Superior temporal gyrus (tissue), 1 donor: ENCODE measurements around the gene KCNE4.

ENCODE experiments used
- DNase-seq: peaks from one replicate; pipeline ENCODE4 v3.0.0-alpha.2; 2016; ENCODE audit errors: extremely low spot score

The KCNE4 gene

GRCh38 chr2:223051693-223052289 is at the start of gene KCNE4:
Gene KCNE4 (plus strand): TSS chr2:223052190. CDS start chr2:223052831, 641 bp downstream.
- peak; percentile 32 for DNase-seq

GRCh38 chr2:223003191-223003590 is 48.8 kb upstream of the KCNE4 start:
- DNase-seq, result no peak

GRCh38 chr2:223005496-223005895 is 46.5 kb upstream of the KCNE4 start:
- DNase-seq, result no peak

GRCh38 chr2:223007531-223007930 is 44.5 kb upstream of the KCNE4 start:
- no peak for DNase-seq

GRCh38 chr2:223008162-223008561 is 43.8 kb upstream of the KCNE4 start:
- no peak for DNase-seq

- no peak for DNase-seq
Measured at GRCh38 chr2:223008956-223009355, 43.0 kb upstream of the KCNE4 start.

GRCh38 chr2:223010641-223011040 is 41.3 kb upstream of the KCNE4 start:
- DNase-seq, result no peak

GRCh38 chr2:223012291-223012690 is 39.7 kb upstream of the KCNE4 start:
- no peak for DNase-seq

- DNase-seq, result no peak
Measured at GRCh38 chr2:223019390-223019930, 32.5 kb upstream of the KCNE4 start.

- no peak for DNase-seq
Measured at GRCh38 chr2:223019987-223020717, 31.8 kb upstream of the KCNE4 start.

GRCh38 chr2:223020971-223021675 is 30.9 kb upstream of the KCNE4 start:
- no peak for DNase-seq

GRCh38 chr2:223026357-223027110 is 25.5 kb upstream of the KCNE4 start:
- DNase-seq, result no peak

GRCh38 chr2:223027442-223027841 is 24.5 kb upstream of the KCNE4 start:
- DNase-seq, result no peak

- no peak for DNase-seq
Measured at GRCh38 chr2:223029287-223029686, 22.7 kb upstream of the KCNE4 start.

- DNase-seq, result no peak
Measured at GRCh38 chr2:223032187-223033142, 19.5 kb upstream of the KCNE4 start.

- no peak for DNase-seq
Measured at GRCh38 chr2:223034221-223034975, 17.6 kb upstream of the KCNE4 start.

GRCh38 chr2:223036790-223037444 is 15.1 kb upstream of the KCNE4 start:
- DNase-seq, result no peak

- DNase-seq, result no peak
Measured at GRCh38 chr2:223037445-223037800, 14.6 kb upstream of the KCNE4 start.

GRCh38 chr2:223039618-223040017 is 12.4 kb upstream of the KCNE4 start:
- DNase-seq, result no peak

- DNase-seq, result no peak
Measured at GRCh38 chr2:223040527-223040926, 11.5 kb upstream of the KCNE4 start.
